Measurements from ENCODE around the gene NGRN. TPM values are rescaled to one million over a fixed set of nuclear protein-coding genes. Genes with fewer than 3 reads are reported as not detected.
"Not testable (repeated sequence)": the region's sequence is repeated elsewhere in the genome, so short reads cannot be mapped to it uniquely, and the experiment has no call there.

NGRN gene
- total RNA-seq, 3 donors from 2014 or later (not counting 1 experiment from before 2014, with no cell fraction given), result 33.4 to 43.5 (median 33.5) TPM

- no peaks in the 10 kb centered on the region for H3K9me3 ChIP-seq (ENCODE audit: control insufficient read depth, insufficient read depth, low read length)
- no peaks in the 10 kb centered on the region for H3K4me1 ChIP-seq (ENCODE audit: control insufficient read depth, insufficient read depth, low read length)
Observed at GRCh38 chr15:90257776-90258175, 7.7 kb upstream of the NGRN start.

GRCh38 chr15:90259524-90259923 is 5.9 kb upstream of the NGRN start:
- TF ChIP-seq CTCF (IDR thresholded peaks at IDR 0.05), result no peak
- Histone ChIP-seq H3K27ac (ENCODE audit: low read length) (no peak overlapping the region), H3K9me3 (ENCODE audit: control insufficient read depth, insufficient read depth, low read length) (no peaks in the 10 kb centered on the region), H3K4me3 (ENCODE audit: low read length) (no peak overlapping the region), H3K27me3 (ENCODE audit: control insufficient read depth, insufficient read depth, low read length) (no peaks in the 10 kb centered on the region), H3K36me3 (ENCODE audit: control insufficient read depth, insufficient read depth, low read length) (no peaks in the 10 kb centered on the region), H3K4me1 (ENCODE audit: control insufficient read depth, insufficient read depth, low read length) (peaks cover 4% of the 10 kb centered on the region)
- Mint-ChIP-seq H3K4me3 (no peak overlapping the region), H3K4me1 (peaks cover 4 to 5% of the 10 kb centered on the region in 2 donors), H3K27me3 (ENCODE audit: low read depth in 2 of 2) (no peaks in the 10 kb centered on the region), H3K36me3 (no peaks in the 10 kb centered on the region), H3K9me3 (no peaks in the 10 kb centered on the region), H3K27ac (no peak overlapping the region)
- DNase-seq (no peak), ATAC-seq (no peak)
- no CpG with 5 or more reads among the region's 5 CpGs for WGBS (ENCODE audit: insufficient coverage)
- intact Hi-C loops (cut with micrococcal nuclease), result no loop called here

More at GRCh38 chr15:90257776-90258175, 7.7 kb upstream of the NGRN start:
- DNase-seq, result no peak
- no peaks in the 10 kb centered on the region for H3K27me3 Mint-ChIP-seq (ENCODE audit: low read depth in 2 of 2)
- Histone ChIP-seq H3K27me3 (ENCODE audit: control insufficient read depth, insufficient read depth, low read length) (no peaks in the 10 kb centered on the region), H3K36me3 (ENCODE audit: control insufficient read depth, insufficient read depth, low read length) (no peaks in the 10 kb centered on the region), H3K27ac (ENCODE audit: low read length) (no peak overlapping the region), H3K4me3 (ENCODE audit: low read length) (no peak overlapping the region)
- no peak for ATAC-seq
- H3K4me1 Mint-ChIP-seq, result no peaks in the 10 kb centered on the region
- no peak overlapping the region for H3K27ac Mint-ChIP-seq
- intact Hi-C loops (cut with micrococcal nuclease), result no loop called here
- no peaks in the 10 kb centered on the region for H3K36me3 Mint-ChIP-seq
- WGBS (ENCODE audit: insufficient coverage), result 94% methylated on average over 7 of the region's 7 CpGs
- H3K4me3 Mint-ChIP-seq, result no peak overlapping the region
- H3K9me3 Mint-ChIP-seq, result no peaks in the 10 kb centered on the region
- TF ChIP-seq CTCF (IDR thresholded peaks at IDR 0.05), result no peak

DNA sequence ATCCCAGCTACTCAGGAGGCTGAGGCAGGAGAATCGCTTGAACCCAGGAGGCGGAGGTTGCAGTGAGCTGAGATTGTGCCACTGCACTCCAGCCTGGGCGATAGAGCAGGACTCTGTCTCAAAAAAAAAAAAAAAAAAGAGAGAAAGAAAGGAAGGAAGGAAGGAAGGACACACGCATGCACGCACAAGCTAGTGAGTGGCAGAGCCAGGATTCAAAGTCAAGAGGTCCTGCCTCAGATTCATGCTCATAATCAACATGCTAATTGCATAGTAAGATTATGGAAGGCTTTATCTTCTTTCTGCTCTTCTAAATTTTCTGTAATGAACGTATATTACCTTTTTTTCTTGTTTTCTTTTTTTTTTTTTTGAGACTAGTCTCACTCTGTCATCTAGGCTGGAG is 4.7 kb upstream of the NGRN start:
- H3K36me3 Mint-ChIP-seq; H3K9me3 Mint-ChIP-seq; H3K36me3 ChIP-seq (ENCODE audit: control insufficient read depth, insufficient read depth, low read length); H3K4me3 Mint-ChIP-seq; H3K27ac Mint-ChIP-seq; H3K27me3 Mint-ChIP-seq (ENCODE audit: low read depth in 2 of 2); intact Hi-C loops (cut with micrococcal nuclease); H3K27me3 ChIP-seq (ENCODE audit: control insufficient read depth, insufficient read depth, low read length); ATAC-seq; H3K27ac ChIP-seq (ENCODE audit: low read length); H3K4me3 ChIP-seq (ENCODE audit: low read length); DNase-seq; H3K9me3 ChIP-seq (ENCODE audit: control insufficient read depth, insufficient read depth, low read length): not testable (repeated sequence)
- H3K4me1 Mint-ChIP-seq, result peaks cover 16 to 17% of the 10 kb centered on the region in 2 donors
- 94% methylated on average over 4 of the region's 6 CpGs for WGBS (ENCODE audit: insufficient coverage)
- peaks cover 11% of the 10 kb centered on the region for H3K4me1 ChIP-seq (ENCODE audit: control insufficient read depth, insufficient read depth, low read length)

DNA sequence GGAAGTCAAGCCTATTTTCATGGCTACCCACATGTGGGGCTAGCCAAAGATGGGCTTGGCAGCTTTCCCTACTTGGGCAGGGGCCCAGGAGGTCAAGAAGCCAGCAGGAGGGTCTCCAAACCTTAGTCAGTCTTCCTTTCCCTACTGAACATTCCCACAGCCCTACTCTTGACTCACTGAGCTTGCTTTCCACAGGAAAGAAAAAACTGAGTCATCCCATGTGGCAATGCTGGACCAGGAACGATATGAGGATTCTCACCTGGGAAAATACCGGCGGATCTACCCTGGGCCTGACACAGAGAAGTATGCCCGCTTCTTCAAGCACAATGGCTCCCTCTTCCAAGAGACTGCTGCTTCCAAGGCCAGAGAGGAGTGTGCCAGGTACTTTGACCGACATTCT is 3.7 kb upstream of the NGRN start:
- intact Hi-C loops (cut with micrococcal nuclease), result no loop called here
- Histone ChIP-seq H3K4me3 (ENCODE audit: low read length) (no peak overlapping the region), H3K4me1 (ENCODE audit: control insufficient read depth, insufficient read depth, low read length) (peaks cover 19% of the 10 kb centered on the region), H3K36me3 (ENCODE audit: control insufficient read depth, insufficient read depth, low read length) (no peaks in the 10 kb centered on the region), H3K27me3 (ENCODE audit: control insufficient read depth, insufficient read depth, low read length) (no peaks in the 10 kb centered on the region), H3K27ac (ENCODE audit: low read length) (no peak overlapping the region), H3K9me3 (ENCODE audit: control insufficient read depth, insufficient read depth, low read length) (no peaks in the 10 kb centered on the region)
- no peak for DNase-seq
- no peak for TF ChIP-seq CTCF (IDR thresholded peaks at IDR 0.05)
- Mint-ChIP-seq H3K27me3 (ENCODE audit: low read depth in 2 of 2) (no peaks in the 10 kb centered on the region), H3K9me3 (no peaks in the 10 kb centered on the region), H3K36me3 (no peaks in the 10 kb centered on the region), H3K4me3 (no peak overlapping the region), H3K4me1 (peaks cover 25 to 28% of the 10 kb centered on the region in 2 donors), H3K27ac (no peak overlapping the region)
- no peak for ATAC-seq
- 99% methylated on average over 5 of the region's 5 CpGs for WGBS (ENCODE audit: insufficient coverage)

All from natural killer cell (primary cell).